B cell (primary cell): ENCODE measurements around the gene CCDC177.

Source experiments
- CTCF ChIP-seq: fragments of 200-600 bp; IDR thresholded peaks from one replicate; pipeline ENCODE4 v1.8.0; 2022; ENCODE audit warnings: antibody characterized with exemption, mild to moderate bottlenecking
- EZH2 ChIP-seq: IDR thresholded peaks from 2 replicates; pipeline ENCODE4 v1.6.1; 2012; ENCODE audit warnings: borderline replicate concordance, low read depth, mild to moderate bottlenecking, moderate library complexity, low read length; ENCODE audit not compliant: insufficient read depth, poor library complexity, severe bottlenecking

GRCh38 chr14:69547701-69548348, 26.8 kb downstream of the CCDC177 start:
- TF ChIP-seq EZH2 = no peak
- peak; percentile 49 for TF ChIP-seq CTCF
